ENCODE data around the gene OR51E1.

OR51E1 gene

DNA sequence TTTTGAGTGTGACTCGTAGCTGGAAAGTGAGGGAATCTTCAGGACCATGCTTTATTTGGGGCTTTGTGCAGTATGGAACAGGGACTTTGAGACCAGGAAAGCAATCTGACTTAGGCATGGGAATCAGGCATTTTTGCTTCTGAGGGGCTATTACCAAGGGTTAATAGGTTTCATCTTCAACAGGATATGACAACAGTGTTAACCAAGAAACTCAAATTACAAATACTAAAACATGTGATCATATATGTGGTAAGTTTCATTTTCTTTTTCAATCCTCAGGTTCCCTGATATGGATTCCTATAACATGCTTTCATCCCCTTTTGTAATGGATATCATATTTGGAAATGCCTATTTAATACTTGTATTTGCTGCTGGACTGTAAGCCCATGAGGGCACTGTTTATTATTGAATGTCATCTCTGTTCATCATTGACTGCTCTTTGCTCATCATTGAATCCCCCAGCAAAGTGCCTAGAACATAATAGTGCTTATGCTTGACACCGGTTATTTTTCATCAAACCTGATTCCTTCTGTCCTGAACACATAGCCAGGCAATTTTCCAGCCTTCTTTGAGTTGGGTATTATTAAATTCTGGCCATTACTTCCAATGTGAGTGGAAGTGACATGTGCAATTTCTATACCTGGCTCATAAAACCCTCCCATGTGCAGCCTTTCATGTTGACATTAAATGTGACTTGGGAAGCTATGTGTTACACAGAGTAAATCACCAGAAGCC, 11.0 kb downstream of the OR51E1 start:
- DNase-seq (ENCODE audit: low read depth): no peak

DNA sequence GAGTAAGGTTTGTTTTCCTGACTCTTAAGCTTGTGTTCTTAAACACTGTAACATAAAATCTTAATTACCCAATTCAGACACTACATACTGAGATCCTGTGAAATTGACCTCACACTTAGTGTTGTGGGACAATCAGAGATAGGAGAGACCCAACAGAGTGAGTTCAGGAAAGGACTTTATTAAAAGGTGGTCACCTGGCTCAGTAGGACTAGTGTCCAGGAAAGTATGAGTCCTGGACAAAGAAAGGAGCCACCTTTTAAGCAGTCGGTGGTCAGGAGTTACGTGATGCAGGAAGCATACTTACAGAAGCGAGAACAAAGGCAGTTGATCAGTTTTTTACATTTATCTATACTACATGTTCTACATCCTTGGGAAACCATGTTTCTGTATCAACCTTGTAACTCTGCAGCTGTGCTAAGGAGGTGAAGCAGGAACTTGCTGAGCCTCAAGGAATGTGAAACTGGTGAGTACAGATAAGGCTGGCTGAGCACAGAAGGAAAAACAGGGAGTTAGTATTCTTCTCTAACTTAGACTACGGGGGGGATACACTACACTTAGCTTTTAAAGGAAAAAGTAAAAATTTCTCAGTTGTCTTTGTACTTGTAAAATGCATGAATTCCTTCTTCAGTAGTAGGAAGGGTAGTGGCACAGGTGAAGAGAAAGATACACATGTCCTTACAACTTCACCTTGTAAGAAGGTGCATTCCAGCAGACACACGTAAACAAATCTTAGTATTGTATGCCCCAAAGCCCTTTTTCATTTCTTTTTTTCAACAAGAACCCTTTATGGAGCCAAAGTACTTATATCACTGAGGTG, 15.1 kb downstream of the OR51E1 start:
- no peak for DNase-seq (ENCODE audit: low read depth)

DNA sequence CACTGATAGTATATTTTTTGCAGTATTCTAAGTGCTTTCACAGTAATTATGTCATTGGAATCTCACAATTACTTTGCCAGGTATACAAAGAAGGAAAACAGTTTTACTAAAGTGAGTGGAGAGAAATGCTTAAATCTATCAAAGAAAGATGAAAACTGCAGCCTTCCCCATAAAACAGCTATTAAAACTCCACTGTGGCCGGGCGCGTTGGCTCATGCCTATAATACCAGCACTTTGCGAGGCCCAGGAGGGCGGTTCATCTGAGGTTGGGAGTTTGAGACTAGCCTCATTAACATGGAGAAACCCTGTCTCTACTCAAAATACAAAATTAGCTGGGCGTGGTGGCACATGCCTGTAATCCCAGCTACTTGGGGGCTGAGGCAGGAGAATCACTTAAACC, 19.1 kb downstream of the OR51E1 start:
- no peak for DNase-seq (ENCODE audit: low read depth)

DNA sequence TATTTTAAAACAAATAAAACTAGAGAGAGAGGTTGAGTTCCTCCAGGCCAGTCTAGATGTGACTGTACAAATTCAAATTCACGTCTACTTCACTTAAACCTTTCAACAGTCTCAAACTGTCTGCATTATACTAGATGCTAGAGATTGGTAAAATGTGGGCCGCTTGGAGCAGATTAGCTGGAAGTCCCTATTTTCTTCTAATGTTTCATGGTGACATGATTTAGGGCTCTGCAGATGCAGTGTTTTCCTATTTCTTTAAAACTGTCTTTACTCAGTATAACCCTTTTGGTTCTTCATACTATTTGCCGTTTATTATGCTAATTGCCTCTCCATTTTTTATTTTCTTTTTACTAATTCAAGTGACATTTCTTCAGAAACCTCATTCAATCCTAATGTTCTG, 20.4 kb downstream of the OR51E1 start:
- no peak for DNase-seq (ENCODE audit: low read depth)

DNA sequence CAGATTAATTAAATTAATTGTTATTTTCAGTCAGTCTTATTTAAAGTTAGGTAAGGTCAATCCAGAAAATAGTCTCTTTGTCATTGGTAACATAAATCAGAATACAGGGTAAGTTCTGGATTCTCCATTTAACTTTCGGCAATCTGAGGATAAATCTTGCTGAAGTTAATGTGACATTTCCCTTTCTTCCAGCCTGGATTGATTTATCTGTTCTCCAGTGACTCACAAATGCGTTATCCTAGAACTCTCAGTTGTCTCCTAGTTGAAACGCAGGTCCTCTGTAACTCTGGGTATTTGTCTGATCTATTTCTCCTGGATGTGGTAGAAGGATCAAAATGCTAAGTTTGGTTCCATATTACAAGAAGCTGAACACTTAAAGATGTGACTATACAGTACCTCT, 21.0 kb downstream of the OR51E1 start:
- DNase-seq (ENCODE audit: low read depth): no peak

DNA sequence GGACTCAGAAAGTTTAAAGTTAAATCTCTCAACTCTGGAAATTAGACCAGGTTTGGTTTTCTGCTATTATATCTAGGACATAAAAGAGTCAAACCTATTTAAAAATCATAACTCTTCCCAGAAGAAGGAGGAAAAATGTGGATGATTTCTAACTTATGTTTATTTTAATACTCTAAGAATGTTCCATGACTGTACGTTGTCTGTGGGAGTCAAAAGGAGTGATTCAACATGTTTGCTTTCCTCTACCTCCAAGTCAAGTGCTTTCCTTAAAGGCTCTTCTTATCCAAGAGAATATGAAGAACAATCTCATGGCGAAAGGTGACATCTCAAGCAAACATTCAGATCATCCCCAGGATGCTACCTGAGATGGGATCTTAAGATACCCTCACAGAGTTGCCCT, 21.6 kb downstream of the OR51E1 start:
- no peak for DNase-seq (ENCODE audit: low read depth)

GRCh38 chr11:4671741-4672140, 28.0 kb downstream of the OR51E1 start:
- DNase-seq (ENCODE audit: low read depth): no peak

DNA sequence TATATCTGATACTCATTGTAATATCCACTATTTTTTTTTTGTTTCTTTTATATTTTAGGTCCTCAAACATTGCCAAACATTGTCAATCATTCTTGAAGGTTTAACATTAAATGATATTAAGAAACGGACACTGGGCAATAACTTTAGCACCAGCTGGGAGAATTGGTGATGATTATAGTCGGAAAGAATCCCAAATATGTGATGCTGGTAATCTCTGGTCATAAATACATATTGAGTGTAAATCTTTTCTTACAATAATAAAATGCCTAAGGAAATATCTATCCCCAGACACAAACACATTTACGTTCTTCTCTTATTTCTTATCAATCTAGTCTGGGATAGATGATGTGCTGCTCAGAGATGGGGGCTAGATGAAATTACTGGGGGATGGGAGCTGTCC, 28.7 kb downstream of the OR51E1 start:
- DNase-seq (ENCODE audit: low read depth): no peak

- no peak for DNase-seq (ENCODE audit: low read depth)
Observed at GRCh38 chr11:4673781-4674180, 30.0 kb downstream of the OR51E1 start.

GRCh38 chr11:4677948-4678347, 34.2 kb downstream of the OR51E1 start:
- no peak for DNase-seq (ENCODE audit: low read depth)

GRCh38 chr11:4680341-4680740, 36.6 kb downstream of the OR51E1 start:
- DNase-seq (ENCODE audit: low read depth): no peak

DNA sequence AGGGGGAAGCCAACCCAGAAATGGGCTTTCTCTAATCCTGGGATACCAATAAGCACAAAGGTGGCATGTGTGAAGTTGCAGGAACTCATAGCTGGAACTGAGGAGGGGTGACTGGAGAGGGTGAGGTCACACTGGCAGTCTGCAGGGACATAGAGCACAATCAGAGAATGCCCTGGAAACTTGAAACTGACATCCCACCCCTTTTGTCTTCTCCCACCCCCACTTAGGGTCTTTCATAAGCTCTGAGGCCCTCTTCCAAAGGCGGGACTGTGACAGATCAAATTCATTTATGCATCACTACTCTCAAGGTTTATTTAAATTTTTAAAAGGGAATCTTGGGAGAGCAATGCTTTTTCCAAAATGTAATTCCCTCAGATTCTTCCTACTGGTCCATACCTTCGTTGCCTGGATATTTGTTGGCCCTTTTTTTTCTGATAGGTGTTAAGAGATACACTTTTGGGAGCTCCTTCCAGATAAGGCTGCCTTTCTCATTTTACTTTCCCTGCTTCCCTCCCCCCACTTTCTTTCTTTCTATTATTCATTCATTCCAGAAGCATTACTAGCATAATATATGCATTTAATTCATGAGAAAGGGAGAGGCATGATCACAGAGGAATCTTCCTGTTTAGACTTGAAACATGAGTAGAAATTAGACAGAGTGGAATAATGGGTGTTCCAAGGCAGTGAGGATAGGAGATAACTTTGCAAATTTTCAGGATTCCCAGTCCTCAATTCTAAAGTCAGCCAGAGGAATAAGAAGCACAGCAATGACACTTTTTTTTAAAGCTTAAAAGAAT, 39.0 kb downstream of the OR51E1 start:
- no peak for DNase-seq (ENCODE audit: low read depth)

DNA sequence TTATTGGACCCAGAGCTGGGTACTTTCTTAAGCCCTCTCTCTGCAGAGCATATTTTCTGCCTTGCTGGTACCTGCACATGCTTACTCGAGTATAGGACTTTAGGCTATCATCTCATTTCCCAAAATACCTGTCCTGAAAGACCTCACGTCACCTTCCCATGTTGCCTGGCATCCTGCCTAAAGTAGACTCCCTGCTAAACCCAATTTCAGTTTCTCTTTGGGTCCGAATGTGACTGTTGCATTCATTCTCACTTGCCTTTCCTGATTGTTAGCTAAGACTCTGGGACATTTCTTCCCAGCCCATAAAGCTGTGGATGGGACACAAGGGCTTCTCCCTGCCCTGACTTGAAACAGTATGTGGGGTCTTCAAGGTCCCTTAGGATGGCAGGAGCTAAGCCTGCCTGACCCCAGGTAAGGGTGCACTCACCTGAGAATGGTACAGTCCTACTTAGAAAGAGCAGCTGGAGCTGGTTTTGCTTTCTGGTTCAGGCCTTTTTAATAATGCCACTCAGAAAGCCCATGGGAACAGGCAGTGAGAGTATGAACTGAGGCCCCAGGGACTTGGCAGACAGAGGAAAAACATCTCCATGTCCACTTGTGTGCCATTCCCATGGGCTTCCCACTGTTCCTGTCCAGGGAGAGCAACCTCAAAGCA, 41.0 kb downstream of the OR51E1 start:
- DNase-seq (ENCODE audit: low read depth): no peak

DNA sequence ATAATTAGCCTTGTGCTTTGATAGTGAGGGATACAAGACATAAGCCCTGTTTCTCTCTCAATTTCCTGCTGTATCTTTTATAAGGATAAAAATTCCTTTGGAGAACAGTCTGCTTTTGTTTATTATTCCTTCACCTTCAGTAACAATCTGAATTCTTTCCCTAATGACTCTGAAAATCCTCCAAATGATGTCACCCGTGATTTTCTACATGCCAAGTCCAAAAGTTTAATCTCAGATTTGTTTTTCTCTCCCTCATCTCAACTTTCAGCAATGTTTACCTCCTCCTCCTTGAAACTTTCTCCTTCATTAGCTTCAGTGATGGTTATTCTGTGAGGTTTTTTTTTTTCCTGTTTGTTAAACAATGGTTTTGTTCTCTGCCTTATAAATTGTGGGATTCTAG, 51.7 kb downstream of the OR51E1 start:
- no peak for DNase-seq (ENCODE audit: low read depth)

DNA sequence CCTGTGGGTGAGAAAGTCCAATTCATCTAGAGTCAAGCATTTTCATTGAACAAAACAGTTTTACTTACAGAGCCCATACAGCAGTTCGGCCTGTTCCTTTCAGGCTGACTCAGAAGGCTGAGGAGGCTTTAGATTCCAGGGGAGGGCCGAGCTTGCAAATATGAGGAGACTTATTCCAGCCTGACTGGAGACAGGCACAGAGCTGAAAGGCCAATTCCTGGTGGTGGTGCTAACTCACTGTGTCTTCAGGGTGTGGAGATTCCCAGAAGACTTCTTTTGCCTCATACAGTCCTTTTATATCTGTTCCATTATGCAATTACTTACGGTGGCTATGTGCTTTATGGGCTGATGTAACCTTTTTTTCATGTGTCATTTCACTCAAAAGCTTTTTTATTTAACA, 53.8 kb downstream of the OR51E1 start, which contains the start of gene OR51E2:
Gene OR51E2 (minus strand): TSS at position 269 of the 400 bp plus-strand sequence. CDS start 15,142 bp downstream, outside the sequence.
- no peak for DNase-seq (ENCODE audit: low read depth)

- DNase-seq (ENCODE audit: low read depth): no peak
Observed at GRCh38 chr11:4699697-4700435, 56.1 kb downstream of the OR51E1 start.

DNA sequence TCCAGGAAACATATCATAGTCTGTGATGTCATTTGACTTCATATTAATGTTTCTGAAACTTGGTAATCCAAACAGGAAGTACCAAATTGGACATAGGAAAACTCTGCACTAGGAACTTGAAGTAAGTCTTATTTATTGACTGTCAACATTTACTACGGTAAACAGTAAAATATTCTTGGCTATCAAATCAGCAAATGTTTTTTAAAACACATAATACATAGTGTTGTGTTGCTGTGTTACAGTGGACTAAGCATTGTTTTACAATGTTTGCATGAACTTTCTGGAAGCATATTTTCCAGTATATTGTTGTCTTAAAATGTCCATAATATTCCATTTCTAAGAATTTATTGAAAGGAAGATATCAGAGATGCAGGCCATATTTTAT, 56.6 kb downstream of the OR51E1 start:
- no peak for DNase-seq (ENCODE audit: low read depth)

DNA sequence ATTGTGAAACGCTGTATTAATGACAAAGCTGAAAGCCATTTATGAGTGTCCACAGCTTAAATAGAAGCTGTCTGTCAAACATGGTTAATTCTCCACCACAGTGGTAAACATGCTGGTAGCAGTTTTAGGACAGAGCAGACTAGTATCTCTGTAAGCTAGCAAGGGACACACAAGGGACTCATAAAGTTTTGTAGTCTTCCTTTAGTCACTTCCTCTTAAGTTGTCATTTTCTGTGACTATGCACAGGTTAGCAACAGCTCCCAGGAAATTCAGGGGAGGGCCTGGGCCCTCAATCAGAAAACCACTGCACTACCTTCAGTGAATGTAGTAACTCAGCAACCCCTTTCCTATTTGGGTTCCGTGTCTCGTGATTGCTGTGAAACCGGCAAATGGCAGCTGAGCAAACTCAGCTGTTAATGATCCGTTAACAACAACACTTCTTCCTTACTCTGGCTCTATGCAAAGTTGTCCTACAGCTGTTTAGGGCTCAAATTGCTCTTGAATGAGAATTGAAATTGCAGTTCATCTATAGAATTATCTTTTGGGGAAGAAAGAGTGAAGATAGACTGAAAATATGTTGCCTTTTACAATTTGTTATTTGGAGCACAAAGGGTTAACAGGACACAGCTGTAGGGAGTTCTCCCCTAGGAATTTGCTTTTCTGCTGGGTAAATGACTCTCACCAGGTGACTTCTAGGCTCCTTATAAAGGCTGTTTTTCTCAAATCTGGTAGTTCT, 60.4 kb downstream of the OR51E1 start, which contains the start of gene MMP26:
Gene MMP26 (plus strand): TSS at position 731 of the 736 bp plus-strand sequence.
- no peak for DNase-seq (ENCODE audit: low read depth)

DNA sequence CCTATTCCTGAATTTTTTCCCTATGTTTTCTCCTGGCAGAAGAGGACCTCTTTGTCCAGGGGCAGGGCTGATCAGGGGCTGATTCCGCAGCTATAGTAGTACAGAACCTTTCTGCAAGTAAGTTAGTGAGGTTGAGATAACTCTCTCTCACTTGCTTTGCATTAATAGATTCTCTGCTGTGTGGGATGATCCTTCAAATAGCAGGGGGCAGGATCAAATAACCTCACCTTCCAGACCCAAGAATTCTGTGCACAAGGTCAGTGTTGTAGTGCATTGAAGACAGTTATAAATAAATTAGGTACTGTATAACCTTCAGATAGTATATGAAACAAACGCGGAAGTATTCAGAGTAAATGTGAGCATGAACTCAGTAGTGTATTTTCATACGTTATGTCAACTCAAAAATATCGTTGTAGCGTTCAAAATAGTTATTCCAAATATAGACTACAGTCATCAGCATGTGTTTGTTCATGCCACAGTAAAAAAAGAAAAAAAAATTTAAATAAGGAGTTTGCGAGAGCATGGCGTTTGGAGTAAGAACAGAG, 61.1 kb downstream of the OR51E1 start:
- no peak for DNase-seq (ENCODE audit: low read depth)

Data from stimulated activated CD8-positive, alpha-beta memory T cell treated with anti-CD3 and anti-CD28 coated beads, Interleukin-15, amount 100 ng/mL, for 1 hour (primary cell).